ENCODE data around the gene HTT.

Gene HTT

GRCh38 chr4:3280466-3280865, 206.0 kb downstream of the HTT start:
- no peak for DNase-seq

GRCh38 chr4:3283483-3283882, 209.0 kb downstream of the HTT start:
- DNase-seq = no peak

DNA sequence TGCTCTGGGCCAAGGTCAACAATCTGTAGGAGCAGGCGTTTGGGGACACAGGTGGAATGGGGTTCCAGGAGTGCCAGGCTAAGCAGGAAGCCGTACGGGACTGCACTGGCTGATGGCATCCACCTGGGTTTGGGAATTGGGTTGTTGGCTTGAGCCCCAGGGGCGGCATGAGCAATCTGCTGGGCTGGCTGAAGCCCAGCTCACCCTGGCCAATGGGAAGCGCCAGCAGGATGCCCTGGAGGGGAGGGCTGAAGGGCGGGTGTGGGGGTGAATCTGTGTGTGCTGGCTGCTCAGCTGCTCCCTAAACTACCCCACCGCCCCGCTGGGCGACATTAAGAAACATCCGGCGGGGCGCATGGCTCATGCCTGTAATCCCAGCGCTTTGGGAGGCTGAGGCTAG, 209.4 kb downstream of the HTT start:
- DNase-seq = peak; percentile 52 to 87

- DNase-seq = no peak
These were observed 210.5 kb downstream of the HTT start for GRCh38 chr4:3284734-3285557.

DNA sequence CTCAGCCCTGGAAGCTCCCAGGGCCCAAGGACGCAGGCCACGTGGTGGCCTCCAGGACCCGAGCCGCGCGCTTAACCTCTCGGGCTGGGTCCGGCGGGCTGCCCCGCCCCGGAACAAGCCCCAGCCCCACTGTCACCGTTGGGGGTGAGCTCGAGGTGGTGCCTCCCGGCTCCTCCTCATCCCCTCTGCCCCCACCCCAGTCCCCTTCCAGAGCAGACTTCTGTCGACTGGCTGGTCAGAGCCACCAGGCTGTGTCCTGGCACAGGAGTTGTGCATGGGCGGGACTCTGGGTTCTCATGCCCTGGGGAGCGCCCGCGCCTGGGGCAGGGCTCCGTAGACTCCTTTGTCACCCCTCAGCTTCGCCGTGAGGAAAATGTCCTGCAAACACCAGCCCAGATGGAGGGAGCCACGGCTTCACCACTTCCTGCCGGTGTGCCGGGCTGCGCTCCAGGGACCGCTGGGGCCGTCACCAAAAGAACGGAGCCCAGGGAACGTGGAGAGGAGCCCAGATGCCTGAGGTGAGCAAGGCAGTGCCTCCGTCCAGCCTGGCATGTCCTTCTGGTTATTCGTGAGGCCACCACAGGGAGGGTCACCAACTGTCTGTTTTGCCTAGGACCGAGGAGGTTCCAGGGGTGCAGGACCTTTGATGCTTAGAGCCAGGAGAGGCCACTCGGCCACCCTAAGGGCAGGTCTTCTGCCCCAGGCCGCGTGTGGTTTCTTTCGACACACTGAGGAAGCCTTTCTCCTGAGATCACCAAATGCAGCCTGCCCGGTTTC, 211.3 kb downstream of the HTT start:
- DNase-seq = no peak

DNA sequence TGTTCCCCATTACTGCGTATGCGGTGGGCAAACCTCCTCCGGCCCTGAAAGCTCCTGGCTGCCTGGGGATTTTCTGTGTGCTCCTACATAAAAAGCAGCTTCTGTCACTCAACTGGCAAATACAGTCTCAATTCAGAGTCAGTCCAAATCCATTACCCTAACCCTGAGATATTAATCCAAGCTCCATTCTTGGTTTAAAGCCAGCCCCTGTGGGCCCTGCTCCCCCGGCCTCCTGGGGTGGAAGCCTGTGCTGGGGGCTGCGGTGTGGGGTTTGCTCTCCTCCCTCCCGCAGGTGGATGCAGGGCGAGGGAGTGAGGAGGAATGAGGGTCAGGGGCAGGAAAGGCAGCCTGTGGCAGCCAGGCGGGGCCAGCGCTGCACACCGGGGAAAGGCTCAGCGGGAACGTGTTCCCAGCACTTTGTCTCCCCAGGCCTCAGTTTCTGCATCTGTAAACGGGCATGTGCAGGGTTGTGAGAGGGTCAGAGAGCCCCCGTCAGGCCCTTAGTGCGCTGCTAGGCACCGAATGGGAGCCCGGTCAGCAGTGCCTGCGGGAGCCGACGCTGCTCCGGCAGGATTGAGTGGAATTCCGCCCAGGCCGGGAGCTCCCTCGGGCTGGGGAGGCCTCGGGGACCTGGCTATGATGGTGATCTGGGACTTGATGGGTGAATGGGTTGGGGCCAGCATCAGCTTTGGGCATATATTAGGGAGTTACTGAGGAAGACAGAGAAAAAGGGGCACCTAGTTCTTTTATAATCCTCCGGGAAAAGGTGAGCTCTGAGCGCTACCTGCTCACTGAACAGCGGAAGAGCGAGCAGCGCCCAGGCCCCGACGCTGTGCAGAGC, 212.1 kb downstream of the HTT start:
- DNase-seq = no peak

GRCh38 chr4:3287271-3287971, 212.9 kb downstream of the HTT start:
- DNase-seq = no peak

GRCh38 chr4:3287972-3288570, 213.6 kb downstream of the HTT start:
- DNase-seq = no peak

DNA sequence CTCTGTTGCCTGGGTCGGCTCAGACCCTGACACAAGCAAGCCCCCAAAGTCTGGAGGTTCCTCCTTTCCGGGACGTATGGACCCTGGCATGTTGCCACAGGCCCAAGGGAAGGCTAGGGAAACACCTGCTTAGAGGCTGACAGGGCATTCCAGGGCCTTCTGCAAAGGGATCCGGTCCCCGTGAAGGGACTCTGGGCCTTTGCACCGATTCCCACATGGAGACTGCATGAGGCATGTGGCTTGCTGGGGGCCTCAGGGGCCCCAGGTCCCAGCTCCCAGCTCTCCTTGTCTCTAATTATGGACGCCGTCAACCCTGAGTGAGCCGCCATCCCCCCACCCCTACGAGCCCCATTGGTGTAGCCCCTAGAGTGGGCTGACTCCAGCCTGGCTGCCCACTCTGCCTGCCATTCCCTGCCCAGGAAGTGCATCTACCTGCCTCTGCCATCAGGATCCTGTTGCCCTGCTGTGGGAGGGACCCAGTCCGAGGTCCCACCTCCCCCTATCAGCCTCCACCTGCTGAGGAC, 214.2 kb downstream of the HTT start:
- no peak for DNase-seq

DNA sequence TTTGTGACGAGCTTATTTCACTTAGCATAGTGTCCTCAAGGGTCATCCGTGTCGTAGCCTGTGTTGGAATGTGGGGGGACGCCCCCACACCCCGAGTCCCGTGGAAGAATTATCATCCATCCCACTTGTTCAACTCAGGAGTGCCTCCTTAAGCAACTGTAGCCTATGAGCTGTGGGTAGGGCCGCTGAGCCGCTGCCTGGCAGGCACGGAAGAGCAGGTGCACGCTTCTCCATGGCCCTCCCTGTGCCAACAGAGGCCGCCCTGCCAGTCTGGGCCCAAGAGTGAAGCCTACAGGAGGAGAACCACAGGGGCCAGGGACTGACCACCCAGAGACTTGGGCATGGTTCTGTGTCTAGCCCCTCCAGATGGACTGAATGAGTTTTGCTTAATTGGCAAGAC, 216.0 kb downstream of the HTT start:
- DNase-seq = no peak

- no peak for DNase-seq
These were observed 216.4 kb downstream of the HTT start for GRCh38 chr4:3290889-3291321.

GRCh38 chr4:3291411-3291968, 217.0 kb downstream of the HTT start:
- DNase-seq = peak in 1 of 2 experiments; percentile 60

DNA sequence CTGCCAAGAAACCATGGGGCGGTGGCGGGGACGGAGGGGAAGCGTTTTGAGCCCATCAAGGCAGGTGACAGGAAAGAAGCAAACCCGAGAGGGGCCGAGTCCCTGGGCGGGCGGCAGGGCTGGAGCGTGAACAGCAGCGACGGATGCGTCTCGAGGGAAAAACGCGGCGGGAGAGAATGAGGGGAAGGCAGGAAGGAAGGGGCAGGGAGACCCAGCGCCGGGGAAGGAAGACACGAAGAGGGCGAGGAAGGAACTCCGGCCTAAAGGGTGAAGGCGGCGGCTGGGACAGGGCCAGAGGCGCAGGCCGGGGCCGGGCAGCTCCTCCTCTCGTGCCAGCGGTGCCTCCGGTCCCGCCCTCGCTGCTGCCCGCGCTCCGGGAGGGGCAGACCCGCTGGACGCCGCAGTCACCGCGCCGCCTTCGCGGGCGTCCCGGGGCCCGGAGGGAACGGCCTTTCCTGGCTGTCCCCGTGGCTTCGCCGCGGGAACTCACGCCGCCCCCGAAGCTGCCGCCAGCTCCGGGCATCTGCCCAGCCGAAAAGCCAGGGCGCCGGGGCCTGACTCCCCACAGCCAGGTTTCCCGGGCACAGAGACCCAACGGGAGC, 217.6 kb downstream of the HTT start:
- no peak for DNase-seq

DNA sequence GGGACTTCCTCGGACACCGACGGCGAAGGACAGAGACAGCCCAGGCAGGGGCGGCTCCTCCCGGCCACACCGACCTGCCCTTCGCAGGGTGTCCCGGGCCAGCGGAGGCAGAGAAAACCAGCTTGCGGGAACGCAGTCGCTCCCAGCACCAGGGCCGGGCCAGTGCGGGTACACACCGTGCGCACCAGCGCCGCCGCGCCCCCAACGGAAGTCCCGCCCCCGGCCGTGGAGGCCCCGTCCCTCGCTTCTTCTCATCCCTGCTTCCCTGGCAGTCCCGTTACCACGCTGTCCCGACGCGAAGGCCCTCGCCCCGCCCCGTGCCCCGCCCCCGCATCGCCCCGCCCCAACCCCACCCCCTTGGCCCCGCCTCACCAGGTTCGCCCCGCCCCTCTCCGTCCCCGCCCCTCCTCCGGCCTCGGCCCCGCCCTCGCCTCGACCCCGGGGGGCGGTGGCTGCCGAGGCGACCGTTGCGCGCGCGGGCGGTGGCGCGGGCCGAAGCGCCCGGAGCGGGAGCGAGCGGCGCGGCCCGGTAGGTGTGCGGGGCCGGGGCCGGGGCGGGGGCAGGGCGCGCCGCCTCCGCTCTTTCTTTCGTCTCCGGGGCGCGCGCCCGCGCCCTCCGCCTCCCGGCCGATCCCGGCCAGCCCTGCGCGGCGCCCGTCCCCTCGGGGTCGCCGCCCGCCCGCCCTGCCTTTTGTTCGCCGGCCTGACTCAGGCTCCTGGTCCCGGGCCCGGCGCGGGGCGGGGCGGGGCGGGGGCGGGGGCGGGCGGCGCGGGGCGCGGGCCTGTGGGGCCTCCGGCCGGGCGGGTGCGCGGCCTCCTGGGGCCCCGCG, 218.3 kb downstream of the HTT start, which contains the start of gene RGS12:
Gene RGS12 (plus strand): TSS at position 451 of the 830 bp plus-strand sequence. CDS start 23,150 bp downstream, outside the sequence.
- DNase-seq = peak; percentile 60 to 71
